G401 (cell line): ENCODE data around the gene CLEC5A. TPM values are rescaled to one million over a fixed set of nuclear protein-coding genes. Genes with fewer than 3 reads are reported as not detected.
"Not testable (repeated sequence)": the region's sequence is repeated elsewhere in the genome, so short reads cannot be mapped to it uniquely, and the experiment has no call there.

Experiments
- DNase-seq: peaks from one replicate; pipeline ENCODE4 v3.0.0-alpha.2; 2015; ENCODE audit warnings: low spot score
- in situ Hi-C: cut with HindIII; loops from 2 replicates; pipeline ENCODE4 v1.10.0; 2016; ENCODE audit warnings: low sequenced_read_pairs, mixed read lengths
- total RNA-seq: library from RNA; depleted of rRNA; stranded (reverse); fragments of >200 nt; shearing (Covaris generic); gene quantifications from 2 replicates; pipeline ENCODE4 v1.2.3, GENCODE V29; 2014

CLEC5A gene
- total RNA-seq, 1 experiment from 2014 or later = not detected

GRCh38 chr7:141950806-141951205 is 4.0 kb upstream of the CLEC5A start:
- in situ Hi-C loops = no loop called here
- no peak for DNase-seq

GRCh38 chr7:141949911-141950310 is 3.1 kb upstream of the CLEC5A start:
- DNase-seq = no peak
- in situ Hi-C loops = no loop called here

- no peak for DNase-seq
- in situ Hi-C loops = no loop called here
These were observed 2.7 kb upstream of the CLEC5A start for GRCh38 chr7:141949451-141949850.

- no peak for DNase-seq
- in situ Hi-C loops = no loop called here
These were observed 2.2 kb upstream of the CLEC5A start for GRCh38 chr7:141949021-141949420.

GRCh38 chr7:141945356-141945755 is 1.4 kb downstream of the CLEC5A start:
- DNase-seq = no peak
- in situ Hi-C loops = no loop called here

- in situ Hi-C loops = no loop called here
- DNase-seq = no peak
These were observed 2.0 kb downstream of the CLEC5A start for GRCh38 chr7:141944811-141945210.

GRCh38 chr7:141943846-141944245 is 2.9 kb downstream of the CLEC5A start:
- no peak for DNase-seq
- in situ Hi-C loops = no loop called here

GRCh38 chr7:141941075-141941474 is 5.7 kb downstream of the CLEC5A start:
- no peak for DNase-seq
- in situ Hi-C loops = no loop called here

- DNase-seq = no peak
- in situ Hi-C loops = no loop called here
These were observed 16.6 kb downstream of the CLEC5A start for GRCh38 chr7:141930211-141930610.

GRCh38 chr7:141928845-141929195 is 18.0 kb downstream of the CLEC5A start:
- no peak for DNase-seq

GRCh38 chr7:141928146-141928844 is 18.5 kb downstream of the CLEC5A start:
- in situ Hi-C loops = no loop called here
- DNase-seq = no peak

More at GRCh38 chr7:141928845-141929195, 18.0 kb downstream of the CLEC5A start:
- in situ Hi-C loops = no loop called here

- in situ Hi-C loops = no loop called here
- no peak for DNase-seq
These were observed 26.5 kb downstream of the CLEC5A start for GRCh38 chr7:141920281-141920680.

GRCh38 chr7:141916099-141916498 is 30.7 kb downstream of the CLEC5A start, which contains the start of gene OR9A4:
OR9A4 (plus strand) TSS chr7:141916399; CDS start chr7:141918876, 2,477 bp downstream.
- DNase-seq = no peak
- in situ Hi-C loops = no loop called here

GRCh38 chr7:141915565-141915964 is 31.2 kb downstream of the CLEC5A start:
- in situ Hi-C loops = no loop called here
- DNase-seq = no peak

- in situ Hi-C loops = no loop called here
- DNase-seq = no peak
These were observed 35.4 kb downstream of the CLEC5A start for GRCh38 chr7:141911391-141911790.

GRCh38 chr7:141906285-141906684 is 40.5 kb downstream of the CLEC5A start:
- in situ Hi-C loops = no loop called here

GRCh38 chr7:141899366-141899765 is 47.4 kb downstream of the CLEC5A start:
- DNase-seq, in situ Hi-C loops: not testable (repeated sequence)

More at GRCh38 chr7:141906285-141906684, 40.5 kb downstream of the CLEC5A start:
- no peak for DNase-seq

GRCh38 chr7:141891336-141891735 is 55.4 kb downstream of the CLEC5A start:
- in situ Hi-C loops = no loop called here
- no peak for DNase-seq

GRCh38 chr7:141889321-141889720 is 57.5 kb downstream of the CLEC5A start:
- in situ Hi-C loops = no loop called here
- DNase-seq = no peak

- in situ Hi-C loops = no loop called here
- DNase-seq = no peak
These were observed 62.1 kb downstream of the CLEC5A start for GRCh38 chr7:141884539-141885225.

- in situ Hi-C loops = no loop called here
These were observed 65.8 kb downstream of the CLEC5A start for GRCh38 chr7:141880960-141881359.

More at GRCh38 chr7:141880960-141881359, 65.8 kb downstream of the CLEC5A start:
- DNase-seq = no peak
